GM12892 (cell line): ENCODE data around the gene DPY19L3.

Experiments used
- POLR2A ChIP-seq: IDR thresholded peaks from 2 replicates; pipeline ENCODE4 v1.6.1; 2011; ENCODE audit warnings: low read depth, low read length, control low read depth
- POLR2AphosphoS5 ChIP-seq: IDR thresholded peaks from 2 replicates; pipeline ENCODE4 v1.6.1; 2011; ENCODE audit warnings: low read depth, low read length, control low read depth

GRCh38 chr19:32475141-32476031, 69.8 kb downstream of the DPY19L3 start:
- no peak for TF ChIP-seq POLR2AphosphoS5
- no peak for TF ChIP-seq POLR2A
